Hematopoietic multipotent progenitor cell (in vitro differentiated cells): ENCODE results near the gene DRD2. TPM values are rescaled to one million over a fixed set of nuclear protein-coding genes. Genes with fewer than 3 reads are reported as not detected.

Experiments used
- DNase-seq, 3 donors: peaks; one replicate each; pipeline ENCODE4 v3.0.0-alpha.2; 2011 to 2015; ENCODE audit warnings: low read depth in 2 of 3, low spot score in 2 of 3
- total RNA-seq: library from RNA; depleted of rRNA; stranded (reverse); fragments of >200 nt; gene quantifications from one replicate; pipeline ENCODE4 v1.2.3, GENCODE V29; 2012

Gene DRD2
- total RNA-seq, 1 donor: not detected

DNA sequence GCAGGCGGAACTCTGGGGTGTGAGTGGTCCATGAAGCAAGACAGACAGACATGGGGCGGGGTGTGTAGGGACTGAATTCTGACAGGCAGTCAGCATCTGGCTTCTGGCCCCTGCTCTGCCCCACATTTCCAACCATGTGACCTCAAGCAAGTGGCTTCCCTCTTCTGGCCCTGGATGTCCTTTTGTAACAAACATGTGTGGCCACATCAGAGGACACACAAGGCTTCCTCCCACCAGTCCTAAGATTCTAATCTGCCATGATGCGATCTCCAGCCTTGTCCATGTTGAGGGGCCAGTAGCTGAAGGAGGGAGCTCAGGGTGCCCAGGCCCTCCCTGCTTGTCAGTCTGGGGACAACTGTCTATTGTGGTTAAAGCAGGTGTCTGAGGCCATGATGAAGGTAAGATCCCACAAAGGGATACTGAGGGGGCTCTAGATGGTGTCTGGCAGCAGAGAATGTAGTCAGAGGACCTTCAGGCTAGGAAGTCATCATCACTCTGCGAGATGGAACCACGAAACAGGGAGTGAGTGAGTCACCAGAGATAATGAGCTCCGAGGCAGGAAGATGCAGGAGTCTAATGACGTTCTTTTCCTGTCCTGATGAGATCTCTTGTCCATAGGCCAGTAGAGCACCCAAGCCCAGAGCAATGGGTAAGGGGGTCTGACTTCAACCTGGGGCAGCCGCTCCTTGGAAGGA lies 27.4 kb downstream of the DRD2 start:
- no peak for DNase-seq

DNA sequence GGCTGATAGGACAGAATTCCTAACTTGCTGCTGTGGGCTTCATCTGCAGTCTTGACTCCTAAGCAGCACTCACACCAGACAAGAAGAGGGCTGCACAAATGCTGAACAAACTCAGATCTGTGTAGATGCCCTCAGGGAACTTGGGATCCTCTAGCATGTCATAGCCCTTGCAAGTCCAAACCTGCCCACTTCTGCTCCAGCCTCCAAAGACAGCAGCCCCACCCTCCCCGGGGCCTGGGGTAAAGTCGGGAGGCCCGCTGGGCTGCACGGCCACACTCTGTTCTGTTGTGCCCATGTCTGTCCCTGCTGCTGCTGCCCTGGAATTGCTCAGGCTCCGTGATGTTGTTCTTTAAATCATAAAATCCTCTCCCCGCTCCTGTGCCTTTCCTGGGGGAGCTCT lies 28.3 kb downstream of the DRD2 start:
- DNase-seq: no peak

DNA sequence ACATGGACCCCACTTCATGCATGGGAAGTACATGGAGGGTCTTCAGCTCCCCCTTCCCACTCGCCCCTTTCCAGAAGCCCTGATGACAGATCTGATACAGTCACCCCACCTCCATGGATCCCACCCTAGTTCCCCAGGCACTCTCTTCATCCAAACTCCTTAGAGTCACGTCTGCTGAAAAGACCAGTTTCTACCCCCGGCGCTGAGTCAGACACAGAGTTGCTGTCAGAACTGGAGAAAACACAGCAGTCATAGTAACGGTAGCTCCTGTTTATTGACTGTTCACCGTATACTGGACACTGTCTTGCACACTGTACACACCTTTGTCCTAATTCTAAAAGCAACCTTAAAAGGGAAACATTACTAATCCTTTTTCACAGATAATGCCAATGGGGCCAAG lies 29.1 kb downstream of the DRD2 start:
- DNase-seq: no peak

DNA sequence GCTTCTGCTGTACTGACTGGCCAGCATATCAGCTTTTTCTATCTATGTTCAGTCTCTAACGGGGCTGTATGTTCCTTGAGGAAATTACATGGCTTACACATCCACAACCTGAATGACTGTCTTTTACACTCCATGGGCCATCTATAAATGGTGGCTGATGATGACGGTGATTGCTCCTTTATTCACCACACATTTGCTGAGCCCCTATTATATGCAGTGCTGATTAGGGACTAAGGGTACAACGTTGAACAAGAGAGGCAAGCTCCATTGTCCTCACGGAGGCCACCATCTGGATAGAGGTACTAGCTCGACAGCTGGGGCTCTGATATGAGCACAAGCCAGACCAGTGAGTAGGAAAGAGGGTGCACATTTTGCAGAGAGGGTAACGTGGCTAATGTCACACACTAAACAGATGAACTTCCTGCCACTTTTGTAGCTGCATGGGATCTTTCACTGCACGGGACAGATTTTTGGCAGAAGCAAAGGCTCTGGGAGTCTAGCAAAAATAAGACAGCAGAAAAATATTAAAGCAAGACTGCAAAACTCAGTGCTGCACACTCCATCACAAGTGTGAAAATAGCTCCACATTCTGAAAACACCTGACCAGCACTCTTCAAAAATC lies 30.6 kb downstream of the DRD2 start:
- no peak for DNase-seq

DNA sequence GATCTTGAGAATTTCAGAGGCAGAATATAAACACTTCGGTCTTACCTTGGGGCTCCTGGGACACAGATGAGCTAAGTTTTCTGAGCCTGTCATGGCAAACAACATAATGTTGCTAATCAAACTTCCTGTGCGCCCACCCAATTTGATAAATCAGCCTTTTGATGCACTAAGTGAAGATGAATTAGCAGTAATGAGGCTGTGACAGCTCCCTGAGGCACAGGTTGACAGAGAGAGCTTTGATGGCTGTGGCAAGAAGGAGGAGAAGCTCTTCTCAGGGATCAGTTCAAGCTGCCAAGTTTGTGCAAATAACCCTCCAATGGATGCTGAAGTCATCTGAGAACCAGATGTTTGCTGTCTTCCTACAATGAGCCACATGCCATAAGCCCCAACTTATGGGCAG lies 34.4 kb downstream of the DRD2 start:
- no peak for DNase-seq

DNA sequence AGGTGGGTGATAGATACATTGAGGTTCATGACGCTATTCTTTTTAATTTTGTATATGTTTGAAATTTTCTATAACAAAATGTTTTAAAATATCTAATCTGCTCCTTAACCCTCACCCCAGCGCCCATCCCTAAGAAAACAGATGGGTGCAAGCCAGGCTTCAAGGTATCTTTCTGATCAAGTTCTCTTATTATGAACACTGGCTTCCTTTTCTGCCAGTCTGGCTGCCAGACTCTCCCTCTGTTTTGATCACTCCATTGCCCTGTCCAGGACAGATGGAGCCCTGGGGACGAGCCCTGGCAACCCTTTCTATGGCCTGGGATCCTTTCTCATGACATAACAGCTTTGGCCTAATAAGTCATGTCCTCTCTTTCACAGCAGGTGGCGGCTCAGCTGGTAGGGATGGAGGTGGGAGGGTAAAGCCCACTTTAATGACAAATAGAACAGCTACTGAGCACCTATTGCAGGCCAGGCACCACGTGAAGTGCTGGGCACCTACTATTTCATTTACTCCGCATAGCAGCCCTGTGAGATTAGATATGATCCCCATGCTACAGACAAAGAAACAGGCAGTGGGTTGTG lies 38.4 kb downstream of the DRD2 start:
- DNase-seq: no peak

DNA sequence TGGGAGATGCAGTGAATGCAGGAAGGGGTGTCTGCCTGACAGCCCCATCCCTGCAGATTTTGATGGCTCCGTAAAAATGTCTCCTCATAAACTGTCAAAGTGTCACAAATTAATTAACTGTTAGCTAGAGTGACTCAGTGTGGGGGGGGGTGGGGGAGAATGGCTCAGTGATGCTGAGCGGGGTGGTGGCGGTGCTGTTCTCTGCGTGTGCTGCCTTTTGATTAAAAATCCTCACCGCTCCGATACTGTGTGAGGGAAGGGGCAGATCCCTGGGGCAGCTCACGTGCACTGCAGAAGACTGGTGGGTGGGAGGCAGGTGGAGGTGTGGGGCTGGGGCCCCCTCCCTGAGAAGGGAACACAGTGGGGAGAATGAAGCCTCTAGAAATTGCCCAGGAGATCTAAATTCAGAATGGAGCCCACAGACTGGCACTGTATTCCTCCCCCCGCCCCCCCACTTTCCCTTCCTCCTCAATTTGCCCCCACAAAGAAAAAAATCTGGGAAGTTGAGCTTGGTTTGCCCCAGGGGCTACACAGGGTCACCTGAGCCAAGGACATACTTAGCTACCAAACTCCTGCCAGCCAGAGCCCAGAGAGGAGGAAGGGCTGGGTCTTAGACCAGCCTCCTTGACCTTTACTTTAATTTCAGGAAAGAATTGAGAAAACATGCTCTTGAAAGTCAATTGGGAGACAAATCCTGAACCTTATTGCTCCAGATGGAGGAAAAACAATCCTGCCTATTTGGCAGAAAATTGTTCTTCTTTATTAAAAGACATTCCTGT lies 39.8 kb downstream of the DRD2 start:
- no peak for DNase-seq

DNA sequence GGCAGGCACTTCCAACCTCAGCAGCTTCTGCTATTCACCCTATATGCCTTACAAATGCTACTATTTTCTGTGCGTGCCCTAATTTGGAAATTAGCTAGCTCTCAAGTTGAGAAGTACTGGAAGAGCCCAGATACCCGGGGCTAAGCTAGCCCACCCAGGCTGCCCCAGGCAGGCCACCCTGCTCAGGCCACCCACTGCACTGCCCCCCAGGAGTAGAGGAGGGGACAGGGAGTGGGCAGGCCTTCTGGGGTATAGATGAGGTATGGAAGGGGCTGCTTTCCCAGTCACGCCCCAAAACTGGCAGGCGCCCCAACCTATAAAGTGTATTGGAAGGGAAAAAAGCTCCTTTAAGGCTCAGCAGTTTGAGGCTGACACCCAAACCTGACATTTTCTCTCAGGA lies 43.5 kb downstream of the DRD2 start:
- DNase-seq: no peak

DNA sequence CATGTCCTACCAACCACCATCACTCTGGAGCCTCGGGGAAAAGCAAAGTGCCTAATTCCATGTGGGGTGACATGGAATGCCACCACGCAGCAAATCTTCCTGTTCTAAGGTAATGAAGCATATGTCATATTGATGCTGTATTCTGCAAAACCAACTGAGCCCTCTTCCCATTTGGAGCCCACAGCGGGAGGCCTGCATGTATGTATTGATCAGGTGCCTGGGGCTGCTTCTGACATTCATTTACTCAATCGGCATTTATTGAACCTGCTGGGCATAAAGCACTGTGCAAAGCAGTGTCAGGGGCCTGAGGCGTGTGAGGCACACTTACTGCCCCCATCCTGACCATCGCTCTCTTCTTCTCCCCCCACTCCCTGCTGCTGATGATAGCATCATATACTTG lies 48.5 kb downstream of the DRD2 start:
- no peak for DNase-seq

DNA sequence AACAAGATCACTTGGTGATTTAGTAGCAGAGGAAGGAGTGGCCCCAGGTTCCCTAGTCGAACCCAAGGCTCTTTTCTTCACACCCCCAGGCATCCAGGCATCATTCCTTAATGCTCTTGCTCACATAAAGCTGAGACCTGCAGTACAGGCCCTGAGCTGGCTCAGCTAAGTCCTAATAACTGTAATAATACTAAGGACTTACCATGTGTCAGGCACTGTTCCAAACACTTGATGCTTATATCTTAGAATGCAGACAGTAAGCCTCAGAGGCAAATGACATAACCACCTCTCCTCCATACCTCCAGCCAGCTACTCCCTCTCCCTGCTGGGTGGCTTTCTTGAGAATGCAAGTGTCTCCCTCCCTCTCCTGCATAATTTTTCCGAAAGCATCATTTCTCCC lies 54.4 kb downstream of the DRD2 start:
- DNase-seq: no peak

DNA sequence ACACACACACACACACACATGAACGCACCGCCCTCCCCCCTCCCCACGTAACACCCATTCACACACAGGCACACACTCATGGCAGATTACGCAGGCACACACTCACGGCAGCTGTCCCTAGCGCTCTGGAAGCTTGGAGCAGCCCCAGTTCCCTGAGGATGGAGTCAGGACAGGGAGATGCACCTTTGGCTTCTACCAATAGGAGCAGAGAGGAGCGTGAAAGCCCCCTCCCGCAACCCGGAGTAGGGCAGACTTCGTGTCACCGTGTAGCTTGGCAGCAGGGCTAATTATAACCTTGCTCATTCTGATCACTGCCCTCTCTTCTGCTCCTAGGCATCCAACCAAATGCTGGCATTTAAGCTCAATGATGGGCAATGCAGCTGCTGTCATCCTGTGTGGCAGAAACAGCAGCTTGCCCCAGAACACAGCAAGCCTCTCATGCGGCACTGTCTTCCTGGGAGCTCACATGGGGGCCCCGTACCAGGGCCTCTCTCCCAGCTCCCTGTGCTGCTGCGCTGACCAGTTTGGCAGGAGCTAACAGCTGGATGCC lies 55.7 kb downstream of the DRD2 start:
- no peak for DNase-seq

DNA sequence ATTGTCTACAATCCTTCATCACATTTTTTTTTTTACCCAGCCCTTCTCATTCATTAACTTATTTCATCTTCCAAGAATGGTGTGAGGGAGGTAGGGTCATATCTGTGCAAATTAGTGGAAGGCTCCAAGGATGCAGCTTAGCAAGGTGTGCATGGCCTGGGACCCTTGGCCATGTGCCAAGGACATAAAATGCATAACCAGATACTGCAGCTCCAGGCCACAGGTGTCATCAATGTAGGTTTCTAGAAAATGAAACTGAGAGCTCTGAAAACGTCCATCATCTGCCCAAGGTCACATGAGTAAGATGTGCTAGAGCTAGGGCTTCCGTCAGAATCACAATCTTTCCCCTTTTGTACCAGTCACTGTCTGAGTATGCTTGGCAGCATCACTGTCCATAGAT lies 57.8 kb downstream of the DRD2 start:
- DNase-seq: no peak

DNA sequence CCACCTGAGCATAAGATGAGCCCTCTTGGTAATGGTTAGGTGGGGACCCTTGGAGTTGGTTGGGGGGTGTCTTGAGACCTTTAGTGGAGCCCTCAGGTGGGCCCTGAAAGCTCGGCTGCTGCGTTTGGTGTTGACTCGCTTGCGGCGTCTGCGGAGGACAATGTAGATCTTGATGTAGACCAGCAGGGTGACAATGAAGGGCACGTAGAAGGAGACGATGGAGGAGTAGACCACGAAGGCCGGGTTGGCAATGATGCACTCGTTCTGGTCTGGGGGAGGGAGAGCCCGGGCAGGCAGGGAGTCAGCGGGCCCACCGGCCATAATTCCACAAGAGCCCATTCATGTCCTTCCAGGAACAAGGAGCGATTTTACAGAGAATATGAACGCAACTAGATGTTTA lies 59.9 kb downstream of the DRD2 start:
- DNase-seq: no peak

DNA sequence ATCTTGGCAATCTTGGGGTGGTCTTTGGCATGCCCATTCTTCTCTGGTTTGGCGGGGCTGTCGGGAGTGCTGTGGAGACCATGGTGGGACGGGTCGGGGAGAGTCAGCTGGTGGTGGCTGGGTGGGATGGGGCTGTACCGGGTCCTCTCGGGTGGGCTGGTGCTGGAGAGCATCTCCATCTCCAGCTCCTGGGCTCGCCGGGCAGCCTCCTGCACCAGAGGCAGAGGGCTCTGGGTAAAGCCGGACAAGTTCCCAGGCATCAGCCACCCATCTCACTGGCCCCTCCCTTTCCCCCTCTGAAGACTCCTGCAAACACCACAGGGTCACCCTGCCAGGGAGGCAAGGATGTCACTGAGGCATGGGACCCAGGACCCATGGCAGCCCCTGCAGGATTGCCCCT lies 62.5 kb downstream of the DRD2 start:
- no peak for DNase-seq

DNA sequence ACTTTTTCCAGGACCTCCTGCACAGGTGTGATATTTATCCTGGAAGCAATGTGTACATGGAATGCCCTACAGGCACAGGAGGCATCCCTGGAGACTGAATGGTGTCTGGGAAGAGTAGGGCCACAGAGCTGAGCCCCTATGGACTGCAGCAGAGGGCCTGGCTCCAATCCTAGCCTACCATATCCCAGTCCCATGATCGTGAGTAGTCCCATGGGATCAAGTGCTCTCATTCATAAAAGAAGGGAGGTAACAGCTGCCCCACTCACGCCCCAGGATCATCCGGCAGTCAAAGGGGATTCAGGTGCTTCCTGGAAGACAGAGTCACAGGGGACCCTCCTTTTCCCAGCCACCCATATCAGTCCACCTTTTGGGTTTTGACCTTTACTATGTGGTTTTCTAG lies 63.7 kb downstream of the DRD2 start:
- DNase-seq: no peak

DNA sequence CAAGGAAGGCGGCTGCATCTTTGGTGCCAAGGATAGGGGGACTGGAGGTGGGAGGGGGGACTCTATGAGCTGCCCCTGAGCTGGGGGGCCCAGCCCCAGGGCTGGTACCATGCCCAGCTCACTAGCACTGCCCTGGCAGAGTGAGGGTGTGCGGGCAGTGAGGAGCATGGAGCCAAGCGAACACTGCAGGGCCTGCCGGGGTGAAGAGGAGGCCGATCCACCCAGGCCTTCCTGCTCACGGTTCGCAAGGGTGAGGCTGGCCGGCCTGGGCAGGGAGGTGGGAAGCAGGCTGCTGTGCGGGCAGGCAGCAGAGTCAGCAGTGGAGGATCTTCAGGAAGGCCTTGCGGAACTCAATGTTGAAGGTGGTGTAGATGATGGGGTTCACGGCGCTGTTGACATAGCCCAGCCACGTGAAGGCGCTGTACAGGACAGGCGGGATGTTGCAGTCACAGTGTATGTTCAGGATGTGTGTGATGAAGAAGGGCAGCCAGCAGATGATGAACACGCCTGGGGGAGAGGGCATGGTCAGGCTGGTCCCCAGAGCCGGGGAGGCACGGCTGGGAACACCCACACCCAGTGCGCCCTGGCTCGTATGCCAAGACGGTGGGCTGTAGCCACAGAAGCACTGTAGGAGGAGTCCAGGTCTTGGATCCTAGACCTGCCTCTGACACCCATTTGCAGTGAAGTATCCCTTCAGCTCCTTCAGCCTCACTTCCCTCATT lies 64.6 kb downstream of the DRD2 start:
- no peak for DNase-seq

DNA sequence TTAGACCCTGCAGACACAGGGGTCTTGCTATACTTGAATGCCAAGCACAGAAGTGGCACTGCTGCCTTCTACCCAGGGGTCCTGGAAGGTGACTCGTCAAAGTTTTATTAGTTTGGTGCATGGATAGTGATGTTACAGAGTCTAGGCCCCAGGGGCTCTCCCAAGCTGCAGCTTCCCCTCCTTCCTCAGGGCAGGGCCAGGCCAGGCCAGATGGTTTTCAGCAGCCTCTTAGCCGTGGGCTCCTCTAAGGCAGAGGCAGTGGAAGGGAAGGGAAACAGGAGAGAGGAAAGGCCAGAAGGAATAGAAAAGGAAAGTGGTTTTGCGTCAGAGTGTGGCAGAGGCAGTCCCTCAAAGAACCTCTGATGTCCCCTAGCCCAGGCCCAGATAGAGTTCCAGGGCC lies 65.7 kb downstream of the DRD2 start:
- DNase-seq: no peak

DNA sequence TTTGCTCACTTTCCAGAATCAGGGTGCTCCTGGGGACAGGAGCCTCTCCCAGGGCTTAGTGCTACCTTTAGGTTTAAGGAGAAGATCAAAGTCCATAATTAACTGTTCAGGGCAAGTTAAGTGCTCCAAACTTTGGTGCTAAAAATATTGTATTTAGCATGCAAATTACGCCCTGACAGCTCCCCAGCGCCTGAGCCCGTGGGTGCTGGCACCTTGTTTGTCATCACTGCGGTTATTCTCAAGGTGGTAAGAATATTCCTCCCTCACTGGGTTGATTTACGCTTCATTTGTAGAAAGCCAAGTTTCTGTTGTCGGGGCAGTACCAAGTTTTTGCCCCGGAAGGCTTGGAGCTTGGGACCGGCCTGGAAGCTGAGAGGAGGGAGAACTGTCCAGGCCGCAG lies 66.3 kb downstream of the DRD2 start:
- no peak for DNase-seq

DNA sequence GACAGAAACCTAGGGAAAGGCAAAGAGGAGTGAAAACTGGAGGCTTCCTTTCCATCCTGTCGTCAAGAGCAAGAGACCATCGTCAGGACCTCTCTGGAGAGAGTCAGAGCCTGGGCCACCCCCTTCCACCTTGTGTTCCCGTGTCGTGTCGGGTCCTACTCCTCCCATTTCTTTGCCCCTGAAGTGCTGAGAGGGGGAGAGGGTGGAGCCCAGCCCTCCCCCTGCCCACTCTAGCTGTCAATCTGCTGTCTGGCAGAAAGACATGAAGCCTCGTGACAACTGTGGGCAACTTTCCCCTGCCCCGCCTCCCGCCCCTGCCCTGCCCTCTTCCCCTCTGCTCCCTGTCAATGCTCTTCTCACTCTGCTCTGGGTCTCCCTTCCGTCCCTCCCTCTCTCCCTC lies 67.0 kb downstream of the DRD2 start:
- DNase-seq: no peak

DNA sequence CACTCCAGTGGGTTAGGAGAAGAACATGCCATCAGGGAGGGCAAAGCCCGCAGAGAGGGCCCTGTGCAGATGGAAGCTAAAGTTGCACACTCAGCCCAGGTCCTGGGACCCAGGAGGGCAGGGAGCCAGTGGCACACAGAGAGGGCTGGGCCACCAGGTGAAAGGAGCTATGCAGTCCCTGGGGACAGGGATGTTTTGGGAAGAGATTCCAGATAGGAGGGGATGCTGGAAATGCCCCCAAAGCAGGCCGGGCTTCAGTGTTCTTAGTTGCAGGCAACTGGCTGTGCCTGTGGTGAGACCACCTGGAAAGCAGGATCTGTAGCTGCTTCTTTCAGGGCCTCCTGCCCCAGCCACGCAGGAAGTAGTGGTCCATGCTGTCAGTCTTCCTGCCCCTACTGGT lies 68.0 kb downstream of the DRD2 start:
- no peak for DNase-seq
